HG02642 (cell line): ENCODE results near the gene FOXA2.

Experiments
- ATAC-seq: cut with Tn5 transposase; IDR thresholded peaks from one replicate; pipeline ENCODE4 v1.9.1; 2021; ENCODE audit warnings: mild to moderate bottlenecking; ENCODE audit not compliant: unreplicated experiment, poor library complexity

The FOXA2 gene

DNA sequence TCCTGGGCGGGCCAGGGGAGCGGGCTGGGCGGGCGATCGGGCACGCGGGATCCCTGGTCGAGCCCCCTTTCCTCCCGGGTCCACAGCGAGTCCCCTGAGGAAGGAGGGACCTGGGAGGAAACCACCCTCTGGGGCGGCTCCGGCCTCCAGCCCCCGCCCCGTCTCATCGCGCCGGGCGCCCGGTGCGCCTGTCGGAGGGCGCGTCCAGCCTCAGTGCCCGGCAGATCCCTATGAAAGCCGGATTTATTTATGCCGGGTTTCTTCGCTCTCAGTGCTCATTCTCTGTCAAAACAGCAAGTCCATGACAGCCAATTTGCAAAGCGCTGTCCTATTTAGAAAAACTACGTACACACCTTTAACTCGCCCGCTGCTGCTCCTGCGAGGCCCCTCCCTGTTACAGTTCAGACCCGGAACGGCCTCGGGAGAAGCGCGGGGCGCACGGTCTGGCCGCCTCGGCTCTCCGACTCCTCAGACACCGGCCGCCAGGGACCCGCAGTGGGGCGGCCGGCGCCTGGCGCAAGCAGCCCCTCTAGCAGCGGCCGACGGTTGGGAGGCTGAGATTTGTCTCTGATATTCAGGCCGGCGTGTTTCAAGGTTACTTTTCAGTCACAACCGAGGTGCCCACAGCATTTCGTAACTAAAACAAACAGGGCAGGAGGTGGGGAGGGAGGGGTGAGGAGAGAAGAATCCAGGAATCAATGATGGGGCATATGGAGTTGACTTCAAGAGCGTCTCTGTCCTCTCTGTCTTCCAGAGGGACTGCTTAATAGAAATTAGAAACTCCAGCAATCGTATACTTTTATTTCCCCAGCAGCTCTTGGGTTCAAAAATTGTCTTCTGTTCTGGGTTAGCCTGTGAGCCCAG is 782 bp upstream of the FOXA2 start:
- no peak for ATAC-seq

DNA sequence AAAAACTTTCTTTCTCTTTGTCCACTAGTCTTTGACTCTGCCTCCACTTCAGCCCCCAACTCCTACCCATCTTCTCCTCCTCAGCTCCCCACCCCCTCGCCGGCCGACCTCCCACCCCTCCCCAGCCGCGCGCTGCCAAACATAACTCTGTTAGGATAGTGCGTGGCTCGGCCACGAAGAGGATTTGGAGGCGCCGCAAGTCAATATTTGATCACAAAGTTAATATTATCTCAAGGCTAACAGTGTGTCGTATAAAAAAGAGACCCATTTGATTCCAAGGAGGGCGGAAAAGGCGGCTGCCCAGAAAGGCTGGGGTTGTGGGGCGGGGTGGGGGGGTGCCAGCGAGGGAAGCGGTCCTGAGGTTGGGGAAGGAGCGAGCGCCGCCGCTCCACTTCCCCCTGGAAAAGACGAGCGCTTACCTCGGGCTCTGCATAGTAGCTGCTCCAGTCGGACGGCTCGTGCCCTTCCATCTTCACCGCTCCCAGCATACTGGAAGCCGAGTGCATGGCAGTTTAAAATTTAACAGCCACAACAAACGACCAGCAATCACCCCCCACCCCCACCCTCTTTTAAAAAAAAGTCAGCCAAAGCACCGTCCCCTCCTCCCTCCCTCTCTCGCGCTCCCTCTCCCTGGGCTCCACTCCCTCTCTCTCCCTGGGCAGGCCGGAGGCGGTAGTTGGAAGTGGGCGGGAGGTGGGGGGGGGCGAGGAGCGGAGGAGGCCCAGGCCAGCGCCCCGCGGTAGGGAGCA is 425 bp downstream of the FOXA2 start:
- ATAC-seq, result no peak

DNA sequence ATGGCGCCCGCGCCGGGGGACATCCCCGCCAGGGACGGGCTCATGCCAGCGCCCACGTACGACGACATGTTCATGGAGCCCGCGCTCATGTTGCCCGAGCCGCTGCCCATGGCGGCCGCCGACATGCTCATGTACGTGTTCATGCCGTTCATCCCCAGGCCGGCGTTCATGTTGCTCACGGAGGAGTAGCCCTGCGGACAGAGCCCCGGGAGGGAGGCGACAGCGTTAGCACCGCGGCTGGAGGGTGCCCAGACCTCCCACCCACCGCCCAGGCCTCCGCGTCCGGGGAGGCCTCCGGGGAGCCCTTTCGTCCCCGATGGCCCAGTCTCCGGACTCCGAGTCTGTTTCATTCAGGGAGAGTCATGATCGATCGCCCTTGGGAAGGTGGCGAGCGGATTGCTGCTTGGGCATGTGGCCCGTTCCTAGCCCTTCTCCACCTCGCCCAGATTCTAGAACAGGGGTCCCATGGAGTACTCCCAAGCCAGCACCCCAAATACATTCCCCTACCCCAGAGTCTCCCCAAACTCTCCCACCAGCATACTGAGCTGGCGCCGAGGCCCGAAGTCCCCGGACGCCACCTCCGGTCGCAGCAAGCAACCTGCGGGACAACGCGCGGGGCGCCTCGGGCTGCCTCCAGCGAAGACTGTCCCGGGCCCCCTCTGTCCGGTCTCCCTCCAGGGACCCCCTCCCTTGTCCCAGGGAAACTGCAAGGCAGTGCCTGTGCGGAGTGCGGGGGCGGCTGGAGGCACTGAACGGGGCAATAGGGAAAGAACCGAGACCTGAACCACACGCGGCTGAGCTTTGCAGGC is 1.2 kb downstream of the FOXA2 start:
- no peak for ATAC-seq

DNA sequence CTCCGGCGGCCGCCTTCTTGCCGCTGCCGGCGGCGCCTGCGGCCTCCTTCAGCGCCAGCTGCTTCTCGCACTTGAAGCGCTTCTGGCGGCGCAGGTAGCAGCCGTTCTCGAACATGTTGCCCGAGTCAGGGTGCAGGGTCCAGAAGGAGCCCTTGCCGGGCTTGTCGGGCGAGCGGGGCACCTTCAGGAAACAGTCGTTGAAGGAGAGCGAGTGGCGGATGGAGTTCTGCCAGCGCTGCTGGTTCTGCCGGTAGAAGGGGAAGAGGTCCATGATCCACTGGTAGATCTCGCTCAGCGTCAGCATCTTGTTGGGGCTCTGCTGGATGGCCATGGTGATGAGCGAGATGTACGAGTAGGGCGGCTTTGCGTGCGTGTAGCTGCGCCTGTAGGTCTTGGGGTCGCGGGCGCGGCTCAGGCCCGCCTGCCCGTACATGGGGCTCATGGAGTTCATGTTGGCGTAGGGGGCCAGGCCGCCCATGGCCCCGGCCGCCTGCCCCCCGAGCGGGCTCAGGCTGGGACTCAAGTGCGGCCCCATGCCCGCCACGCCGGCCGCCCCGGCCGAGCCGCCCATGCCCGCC is 1.9 kb downstream of the FOXA2 start:
- no peak for ATAC-seq

DNA sequence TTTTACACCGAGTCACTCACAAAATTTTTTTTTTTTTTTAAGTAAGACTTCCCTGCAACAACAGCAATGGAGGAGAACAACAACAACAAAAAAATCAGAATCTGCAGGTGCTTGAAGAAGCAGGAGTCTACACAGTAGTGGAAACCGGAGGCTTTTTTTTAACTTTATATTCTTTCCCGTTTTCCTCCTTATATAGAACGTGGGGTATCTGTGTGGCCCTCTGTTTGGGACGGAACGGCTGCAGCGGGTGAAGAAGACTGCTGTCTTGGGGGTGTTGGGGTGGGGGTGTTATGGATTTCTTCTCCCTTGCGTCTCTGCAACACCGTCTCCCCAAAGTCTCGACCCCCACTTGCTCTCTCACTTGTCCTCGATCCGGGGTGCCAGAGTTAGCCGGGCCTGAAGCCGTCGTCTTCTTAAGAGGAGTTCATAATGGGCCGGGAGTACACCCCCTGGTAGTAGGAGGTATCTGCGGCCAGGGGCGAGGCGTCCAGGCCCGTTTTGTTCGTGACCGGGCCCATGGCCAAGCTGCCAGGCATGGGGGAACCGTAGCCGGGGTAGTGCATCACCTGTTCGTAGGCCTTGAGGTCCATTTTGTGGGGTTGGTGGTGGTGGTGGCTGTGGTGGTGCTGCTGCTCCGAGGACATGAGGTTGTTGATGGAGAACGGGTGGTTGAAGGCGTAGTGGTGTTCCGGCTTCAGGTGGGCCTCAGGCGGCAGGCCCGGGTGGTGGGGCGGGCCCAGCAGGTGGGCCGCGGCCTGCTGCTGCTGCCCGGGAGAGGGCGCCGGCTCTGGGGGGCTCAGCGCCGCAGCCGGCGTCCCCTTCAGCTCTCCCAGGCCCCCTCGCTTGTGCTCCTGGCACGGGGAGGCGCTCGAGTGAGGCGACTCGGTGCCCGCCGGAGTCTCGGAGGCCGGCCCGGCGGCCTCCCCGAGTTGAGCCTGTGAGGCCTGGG is 2.7 kb downstream of the FOXA2 start:
- ATAC-seq, result no peak

DNA sequence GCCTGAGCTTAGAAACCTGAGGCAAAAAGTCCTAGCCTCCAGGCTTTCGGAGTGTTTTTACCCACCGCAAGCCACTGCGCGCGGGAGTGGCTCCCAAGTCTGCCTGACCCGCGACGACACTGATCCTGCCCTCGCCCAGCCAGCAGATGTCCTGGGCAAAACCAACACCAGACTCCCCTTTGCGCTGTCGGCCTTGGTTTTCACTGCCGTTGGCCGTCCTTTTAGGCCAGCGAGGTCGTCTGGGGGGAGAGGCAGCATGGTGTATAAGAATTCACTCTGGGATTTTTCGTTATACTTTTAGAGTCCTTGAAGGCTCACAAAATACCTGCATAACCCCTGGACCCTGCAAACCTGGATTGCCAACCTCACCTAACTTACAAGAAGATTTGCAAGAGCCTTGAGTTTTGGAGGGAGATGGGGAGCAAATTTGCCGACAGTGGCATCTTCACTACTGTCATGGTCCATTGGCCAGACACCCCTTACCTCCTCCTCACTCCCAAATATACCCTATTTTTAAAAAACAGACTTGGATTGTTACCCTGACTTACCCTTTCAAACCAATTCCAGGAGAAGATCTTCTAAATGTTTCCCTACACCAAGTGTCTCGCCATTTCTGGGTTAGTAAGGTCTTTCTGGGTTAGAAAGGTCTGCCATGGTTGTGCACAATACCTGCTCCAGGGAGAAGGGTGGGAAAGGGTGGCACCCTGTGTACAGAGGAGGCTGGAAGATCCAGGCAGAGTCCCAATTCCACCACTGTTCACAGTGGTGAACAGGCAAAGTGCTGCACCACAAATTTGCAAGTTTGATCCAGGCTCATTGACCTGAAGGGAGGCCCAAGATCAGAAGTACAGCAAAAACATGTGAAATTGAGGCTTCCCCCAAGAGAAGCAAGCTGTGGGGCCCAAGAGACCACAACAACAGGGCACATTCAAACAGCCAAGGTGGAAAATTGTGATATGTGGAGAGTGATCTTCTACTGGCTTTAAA is 4.4 kb downstream of the FOXA2 start:
- no peak for ATAC-seq

DNA sequence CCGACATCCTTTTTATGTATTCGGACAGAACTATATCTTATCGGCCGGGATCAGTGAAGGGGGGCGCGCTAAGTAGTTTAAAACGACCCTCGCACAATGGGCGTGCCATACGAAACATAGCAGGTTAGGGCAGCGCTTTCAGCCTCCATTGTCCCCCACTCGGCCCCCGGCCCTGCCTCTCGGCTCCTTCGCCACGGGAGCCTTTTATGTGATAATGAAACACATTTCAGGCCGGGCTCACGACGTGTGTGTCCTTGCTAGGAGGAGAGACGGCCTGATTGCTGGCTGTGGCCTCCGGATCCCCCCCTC is 5.3 kb downstream of the FOXA2 start:
- no peak for ATAC-seq

DNA sequence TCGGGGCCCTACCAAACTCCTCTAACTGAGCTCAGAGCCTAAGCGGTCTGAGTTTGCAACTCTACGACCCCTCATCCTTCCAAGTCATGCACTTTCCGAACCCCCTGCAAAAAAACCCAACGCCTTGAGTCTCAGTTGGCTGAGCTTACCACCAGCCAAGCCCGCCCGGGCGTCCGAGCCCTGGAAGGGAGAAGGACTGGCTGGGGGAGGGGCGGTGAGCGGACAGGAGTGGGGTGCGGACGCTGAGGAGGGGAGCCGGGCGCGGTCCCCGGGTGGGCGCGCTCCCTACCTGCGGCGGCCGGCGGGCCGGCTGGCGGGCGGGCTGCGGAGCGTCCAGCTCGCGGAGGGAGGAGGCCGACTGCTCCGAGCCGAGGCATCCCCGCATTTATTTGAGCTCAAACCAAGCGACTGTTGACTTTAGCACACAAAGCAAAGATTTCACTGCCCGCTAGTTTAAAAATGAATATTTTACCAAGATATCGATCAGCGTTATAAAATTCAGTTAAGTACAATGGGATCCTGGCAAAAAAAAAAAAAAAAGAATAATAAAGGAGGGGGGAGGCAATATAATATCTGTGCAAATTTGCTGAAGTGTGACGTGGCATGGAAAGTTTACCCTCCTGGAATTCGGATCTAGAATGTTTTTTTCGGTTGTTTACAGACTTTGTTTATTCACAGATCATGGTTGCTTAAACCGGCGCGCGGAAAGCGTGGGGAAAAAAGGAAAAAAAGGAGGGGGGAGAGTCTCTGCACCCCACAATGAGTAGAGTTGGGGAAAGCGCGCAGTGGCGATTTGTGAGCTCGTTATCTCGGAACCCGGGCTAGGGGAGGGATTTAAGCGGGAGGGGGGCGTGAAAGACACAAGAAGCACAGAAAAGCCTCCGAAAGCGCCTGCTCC is 5.9 kb downstream of the FOXA2 start:
- no peak for ATAC-seq

DNA sequence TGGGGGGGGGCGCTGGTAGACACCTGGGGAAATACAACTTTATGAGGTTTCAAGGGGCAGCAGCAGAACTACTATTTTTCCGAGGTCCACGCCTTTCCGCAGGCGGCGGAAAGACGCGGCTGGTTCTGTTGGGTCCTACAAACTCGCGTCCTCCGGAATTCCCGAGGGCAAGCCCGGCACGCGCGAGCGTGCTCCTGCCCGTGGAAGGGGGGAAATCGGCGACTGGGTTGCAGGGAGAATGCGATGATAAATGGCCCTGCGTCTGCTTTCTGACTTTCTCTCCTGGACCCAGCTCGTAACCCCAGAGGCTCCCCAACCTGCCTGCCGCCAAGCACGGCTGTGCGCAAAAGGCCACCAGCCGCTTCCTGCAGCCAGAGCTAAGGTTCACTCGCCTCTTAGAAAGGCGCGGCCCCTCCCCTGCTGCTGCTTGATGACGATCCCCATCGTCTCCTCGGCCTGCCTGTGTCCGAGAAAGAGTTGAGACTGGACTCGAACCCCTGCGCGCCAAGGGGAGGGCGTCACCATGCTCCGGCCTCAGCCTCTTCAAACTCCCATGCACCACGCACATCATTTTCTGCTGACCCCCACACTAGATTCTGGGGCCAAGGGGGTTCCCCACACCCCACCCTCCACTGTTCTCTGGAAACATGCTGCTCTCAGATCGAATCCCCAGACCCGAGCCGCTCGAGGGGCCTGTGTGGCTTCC is 6.7 kb downstream of the FOXA2 start:
- ATAC-seq, result no peak

DNA sequence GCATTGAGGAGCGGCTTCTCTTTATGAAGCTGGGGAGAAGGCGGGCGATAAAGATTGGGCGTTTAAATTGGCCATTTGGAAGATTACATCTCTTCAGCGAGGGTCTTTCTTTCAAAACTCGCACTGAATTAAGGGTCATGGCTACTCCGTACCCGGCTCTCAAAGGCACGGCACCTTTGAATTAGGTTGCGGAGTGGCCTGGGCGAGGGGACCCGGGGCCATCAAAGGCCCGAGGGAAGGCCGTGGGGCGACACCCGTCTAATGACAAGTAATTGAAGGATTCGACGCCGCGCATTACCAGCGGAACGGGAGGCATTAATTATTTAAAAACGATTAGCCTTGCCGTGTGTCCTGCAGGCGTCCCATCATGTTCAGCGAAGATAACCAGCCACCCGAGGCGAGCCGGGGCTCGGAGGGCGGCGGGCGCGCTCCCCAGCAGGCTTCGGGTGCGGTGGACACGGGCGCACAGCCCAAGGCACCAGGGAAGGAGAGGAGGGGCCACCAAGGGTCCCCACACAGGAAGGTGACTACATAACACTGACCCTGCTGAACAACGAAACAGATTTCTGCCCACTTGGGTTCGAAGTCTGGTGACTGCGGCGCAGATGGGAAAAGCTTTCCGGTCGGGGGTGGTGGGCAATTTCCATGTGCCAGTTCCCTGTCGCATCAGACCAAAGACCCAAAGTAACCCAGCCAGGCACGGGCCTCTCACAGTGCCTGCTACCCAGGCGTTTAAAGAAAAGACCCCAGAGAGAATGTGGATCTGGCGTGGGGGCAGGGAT is 7.4 kb downstream of the FOXA2 start:
- no peak for ATAC-seq

DNA sequence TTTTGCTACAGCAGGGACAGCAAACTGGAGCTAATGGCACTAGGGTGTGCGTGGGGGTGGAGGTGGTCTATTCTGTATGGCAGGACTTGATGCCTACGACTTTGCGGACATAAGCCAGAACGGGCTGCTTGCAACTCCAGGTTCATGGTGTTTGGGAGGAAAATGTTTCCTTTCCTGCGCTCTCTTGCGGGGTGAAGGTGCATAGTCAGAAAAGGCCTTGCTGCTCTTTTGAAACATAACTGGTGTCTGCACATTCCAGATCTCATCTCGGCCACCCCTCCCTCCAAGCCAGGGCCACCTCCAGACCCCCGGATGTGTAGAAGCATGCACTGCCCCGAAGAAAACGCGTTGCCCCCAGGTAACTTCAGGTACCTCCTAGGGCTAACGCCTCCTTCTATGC is 8.1 kb downstream of the FOXA2 start:
- no peak for ATAC-seq

DNA sequence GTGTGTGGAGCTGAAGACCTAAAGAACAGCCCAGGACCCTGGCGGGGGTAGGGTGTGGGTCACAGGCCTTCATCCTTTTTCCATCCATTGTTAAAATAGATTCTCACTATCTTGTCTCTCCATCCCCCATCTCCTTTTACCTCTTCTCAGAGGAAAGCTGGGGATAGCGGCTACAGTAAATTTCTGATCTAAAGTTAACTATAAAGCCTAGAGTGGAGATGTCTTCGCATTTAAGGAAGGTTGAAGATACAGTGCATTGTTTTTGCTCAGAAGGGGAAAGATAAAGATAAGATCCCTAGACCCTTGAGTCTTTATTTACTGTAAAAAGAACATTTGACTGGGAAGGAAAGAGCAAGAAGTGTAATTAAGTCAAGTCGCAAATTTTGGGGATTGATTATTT is 8.6 kb downstream of the FOXA2 start:
- ATAC-seq, result no peak

DNA sequence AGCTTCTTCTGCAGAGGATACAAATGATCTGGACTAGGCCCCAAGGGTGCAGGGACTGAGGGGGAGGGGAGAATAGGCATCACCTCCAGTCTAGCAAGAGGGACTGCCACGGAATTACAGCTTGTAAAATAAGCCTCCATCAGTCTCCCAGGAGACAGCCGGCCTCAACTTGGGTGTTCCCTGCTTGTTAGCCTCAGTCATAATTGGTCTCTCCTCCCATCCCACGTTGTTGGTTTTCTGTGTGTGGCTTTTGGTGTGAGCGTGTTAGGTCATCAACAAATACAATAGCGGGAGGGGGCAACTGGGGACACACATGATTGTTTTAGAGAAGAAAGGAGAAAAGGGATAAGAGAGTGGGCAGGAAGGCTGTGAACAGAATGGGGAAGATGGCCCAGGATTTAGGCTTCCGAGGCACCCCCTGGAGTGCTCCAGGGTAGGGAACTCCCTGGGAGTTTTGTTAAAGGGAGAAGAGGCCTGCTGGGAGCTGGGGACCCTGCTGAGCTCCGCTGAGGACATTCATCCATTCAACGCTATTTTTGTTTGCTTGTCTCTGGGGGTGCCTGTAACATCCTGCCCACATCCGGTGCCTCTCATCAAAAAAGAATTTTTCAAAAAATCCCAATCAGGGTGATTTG is 9.2 kb downstream of the FOXA2 start:
- ATAC-seq, result no peak

DNA sequence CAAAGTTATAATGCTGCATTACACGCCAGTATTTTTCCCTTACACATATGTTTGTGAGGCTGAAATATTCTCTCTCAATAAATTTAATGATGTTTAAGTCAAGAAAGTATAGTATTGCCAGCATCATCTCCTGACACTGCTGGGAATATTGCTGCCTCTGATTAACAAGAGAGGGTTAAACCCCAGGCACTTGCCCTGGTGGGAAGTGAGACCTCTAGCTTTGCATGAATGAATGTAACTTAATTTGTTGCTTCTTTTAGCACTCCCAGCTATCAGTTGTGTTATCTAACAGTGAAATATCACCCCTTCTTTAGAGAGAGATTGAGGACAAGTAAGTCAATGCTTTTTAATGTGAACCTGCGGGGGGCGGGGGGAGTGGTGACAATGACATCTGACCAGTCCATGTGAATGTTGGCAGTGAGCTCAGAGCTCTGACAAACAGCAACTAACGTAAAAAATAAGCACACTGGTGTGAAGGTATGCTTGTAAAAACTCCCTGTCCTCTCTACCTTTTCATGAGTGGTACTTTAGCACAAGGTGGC is 9.8 kb downstream of the FOXA2 start:
- ATAC-seq, result no peak

DNA sequence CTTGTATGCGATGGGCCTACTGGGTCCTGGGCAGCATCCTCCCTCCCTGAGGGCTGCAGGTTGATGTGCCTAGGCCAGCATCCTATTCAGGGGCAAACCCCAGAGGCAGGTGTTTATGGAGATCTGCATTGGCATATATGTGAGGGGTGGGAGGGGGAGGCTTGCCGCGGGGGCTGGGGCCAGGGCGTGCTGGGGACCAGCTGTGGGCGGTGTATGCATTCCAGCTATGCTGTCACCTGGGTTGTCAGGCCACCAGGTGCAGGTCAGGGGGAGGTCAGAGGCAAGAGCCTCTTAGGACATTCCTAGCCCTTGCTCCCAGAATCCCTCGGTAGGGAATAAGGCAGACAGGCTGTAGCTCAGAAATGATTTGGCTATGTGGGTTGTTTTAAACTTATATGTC is 11.9 kb downstream of the FOXA2 start:
- no peak for ATAC-seq
